HepG2 (cell line): ENCODE measurements around the gene ALG8. TPM values are rescaled to one million over a fixed set of nuclear protein-coding genes. Genes with fewer than 3 reads are reported as not detected.
A peak's percentile ranks its signal among the peaks of the same experiment; 100 is the strongest.

Source experiments
- ADNP ChIP-seq: sonication (generic); formaldehyde crosslinking; IDR thresholded peaks from 2 replicates; pipeline ENCODE4 v1.4.0; 2020; ENCODE audit warnings: missing genetic modification reagents
- AGO1 ChIP-seq: fragments of 200-400 bp; formaldehyde crosslinking; IDR thresholded peaks from 2 replicates; pipeline ENCODE4 v1.6.1; 2017; ENCODE audit warnings: mild to moderate bottlenecking, low read depth, low read length, moderate library complexity; ENCODE audit not compliant: poor library complexity, severe bottlenecking
- ATAD3A ChIP-seq: sonication (generic); formaldehyde crosslinking; IDR thresholded peaks from 2 replicates; pipeline ENCODE4 v1.4.0; 2020; ENCODE audit warnings: missing genetic modification reagents
- CHD2 ChIP-seq: IDR thresholded peaks from 2 replicates; pipeline ENCODE4 v1.6.1; 2011; ENCODE audit warnings: low read depth, low read length, improper control_type of control experiment
- ELF4 ChIP-seq: sonication (generic); formaldehyde crosslinking; IDR thresholded peaks from 2 replicates; pipeline ENCODE4 v1.5.0; 2020; ENCODE audit warnings: missing genetic modification reagents, mild to moderate bottlenecking, moderate library complexity, borderline replicate concordance
- JUN ChIP-seq: sonication (generic); formaldehyde crosslinking; IDR thresholded peaks from 2 replicates; pipeline ENCODE4 v1.4.0; 2020; ENCODE audit warnings: mild to moderate bottlenecking, missing genetic modification reagents
- KDM6A ChIP-seq: IDR thresholded peaks from 2 replicates; pipeline ENCODE4 v1.6.1; 2016; ENCODE audit warnings: low read depth
- KLF12 ChIP-seq: sonication (generic); formaldehyde crosslinking; IDR thresholded peaks from 2 replicates; pipeline ENCODE4 v1.4.0; 2020; ENCODE audit warnings: missing genetic modification reagents, borderline replicate concordance
- MXD1 ChIP-seq: sonication (generic); formaldehyde crosslinking; IDR thresholded peaks from 2 replicates; pipeline ENCODE4 v1.4.0; 2020; ENCODE audit warnings: mild to moderate bottlenecking, missing genetic modification reagents
- NFE2L1 ChIP-seq: sonication (generic); formaldehyde crosslinking; IDR thresholded peaks from 2 replicates; pipeline ENCODE4 v1.4.0; 2020; ENCODE audit warnings: missing genetic modification reagents, mild to moderate bottlenecking, borderline replicate concordance
- NRL ChIP-seq: sonication (generic); formaldehyde crosslinking; IDR thresholded peaks from 2 replicates; pipeline ENCODE4 v1.5.0; 2020; ENCODE audit warnings: missing genetic modification reagents, mild to moderate bottlenecking, moderate library complexity, borderline replicate concordance
- SMAD3 ChIP-seq: sonication (generic); formaldehyde crosslinking; IDR thresholded peaks from 2 replicates; pipeline ENCODE4 v1.4.0; 2020; ENCODE audit warnings: missing genetic modification reagents
- ZBTB40 ChIP-seq, 2 experiments: fragments of 450-650 bp in 1 of 2; sonication (generic) in 1 of 2; formaldehyde crosslinking in 1 of 2; IDR thresholded peaks; 2 replicates each; pipeline versions ENCODE4 v1.6.1 to v1.8.0; 2016 to 2022; ENCODE audit warnings: antibody characterized with exemption in 1 of 2, mild to moderate bottlenecking in 1 of 2, missing genetic modification reagents in 1 of 2
- ZBTB7B ChIP-seq: sonication (generic); formaldehyde crosslinking; IDR thresholded peaks from 2 replicates; pipeline ENCODE4 v1.4.0; 2020; ENCODE audit warnings: missing genetic modification reagents
- ZNF362 ChIP-seq: sonication (generic); formaldehyde crosslinking; IDR thresholded peaks from 2 replicates; pipeline ENCODE4 v1.4.0; 2020; ENCODE audit warnings: missing genetic modification reagents, mild to moderate bottlenecking, borderline replicate concordance
- ZNF432 ChIP-seq: sonication (generic); formaldehyde crosslinking; IDR thresholded peaks from 2 replicates; pipeline ENCODE4 v1.5.0; 2020; ENCODE audit warnings: missing genetic modification reagents, mild to moderate bottlenecking, borderline replicate concordance
- ZNF564 ChIP-seq: sonication (generic); formaldehyde crosslinking; IDR thresholded peaks from 2 replicates; pipeline ENCODE4 v1.8.1; 2023; ENCODE audit warnings: mild to moderate bottlenecking, missing genetic modification reagents
- ZNF782 ChIP-seq: sonication (generic); formaldehyde crosslinking; IDR thresholded peaks from 2 replicates; pipeline ENCODE4 v1.4.0; 2020; ENCODE audit warnings: missing genetic modification reagents, mild to moderate bottlenecking, borderline replicate concordance
- polyA plus RNA-seq, 8 experiments: library from polyadenylated mRNA; depleted of rRNA in 3 of 8; stranded (reverse) in 7 of 8; unstranded in 1 of 8; fragments of >200 nt; fragmentation: Illumina TruSeq in 4 of 8; extraction: Trizol in 4 of 8; gene quantifications; 2 replicates each; pipeline versions ENCODE4 v1.2.1 to v1.2.3, GENCODE V29; 2011 to 2016; ENCODE audit warnings: low read depth in 4 of 8, missing spikeins in 1 of 8, mixed read lengths in 1 of 8; ENCODE audit not compliant: insufficient read depth in 1 of 8
- total RNA-seq, 5 experiments: library from RNA; depleted of rRNA; stranded (reverse); fragments of >200 nt; fragmentation: Illumina TruSeq; extraction: Trizol; gene quantifications; 2 replicates each; pipeline ENCODE4 v1.2.3, GENCODE V29; 2016; ENCODE audit warnings: low read depth in 1 of 5

ALG8 gene
- total and polyA plus RNA-seq, 2 of the 13 experiments (the other 11 are each of a cell fraction or from before 2014, with no cell fraction given): 75.8 to 88.0 TPM

GRCh38 chr11:78188286-78189173 is 49.1 kb upstream of the ALG8 start, which contains the start of the genes KCTD21 and USP35 (continued):
- TF ChIP-seq KLF12 (CRISPR knock-in tag): peak; percentile 70
- TF ChIP-seq ELF4 (CRISPR knock-in tag): no peak
- no peak for TF ChIP-seq ATAD3A
- peak; percentile 35; the same call in 1 of the 2 replicates for TF ChIP-seq CHD2
- peak; percentile 20; the same call in 1 of the 2 replicates for TF ChIP-seq SMAD3 (CRISPR knock-in tag)
- peak; percentile 66; the same call in 1 of the 2 replicates for TF ChIP-seq ZNF564 (CRISPR knock-in tag)
- TF ChIP-seq ZNF432: no peak
- TF ChIP-seq AGO1: peak; percentile 54
- peak; percentile 97 for TF ChIP-seq ADNP (CRISPR knock-in tag)
- TF ChIP-seq JUN: peak; percentile 61; the same call in 1 of the 2 replicates
- peak; percentile 38; the same call in 1 of the 2 replicates for TF ChIP-seq ZNF362 (CRISPR knock-in tag)
- TF ChIP-seq MXD1 (CRISPR knock-in tag): peak; percentile 59; the same call in 1 of the 2 replicates
- no peak for TF ChIP-seq ZBTB40 (IDR thresholded peaks at IDR 0.05)
- peak; percentile 59; the same call in 1 of the 2 replicates for TF ChIP-seq ZBTB40 (CRISPR knock-in tag; IDR thresholded peaks at IDR 0.05)
- TF ChIP-seq KDM6A (CRISPR knock-in tag): no peak
- TF ChIP-seq NRL (CRISPR knock-in tag): peak; percentile 80; the same call in 1 of the 2 replicates
- no peak; the same call in 1 of the 2 replicates for TF ChIP-seq ZNF782 (CRISPR knock-in tag)
- peak; percentile 66 for TF ChIP-seq ZBTB7B (CRISPR knock-in tag)
- no peak for TF ChIP-seq NFE2L1
